Activated naive CD4-positive, alpha-beta T cell treated with anti-CD3 and anti-CD28 coated beads, Interleukin-2, amount 50 U/mL, for 24 hours (primary cell): ENCODE measurements around the gene AVPR2.
A peak's percentile ranks its signal among the peaks of the same experiment; 100 is the strongest.

Source experiments
- H3K27ac Mint-ChIP-seq: one replicate; pipeline ENCODE4 v1.8.0; 2021; ENCODE audit warnings: mild to moderate bottlenecking, mixed read lengths
- H3K27me3 Mint-ChIP-seq: one replicate; pipeline ENCODE4 v1.8.0; 2021; ENCODE audit warnings: mixed read lengths
- H3K36me3 Mint-ChIP-seq: one replicate; pipeline ENCODE4 v1.8.0; 2021; ENCODE audit warnings: mixed read lengths
- H3K4me1 Mint-ChIP-seq: one replicate; pipeline ENCODE4 v1.8.0; 2021; ENCODE audit warnings: mixed read lengths
- H3K4me3 Mint-ChIP-seq: one replicate; pipeline ENCODE4 v1.8.0; 2021; ENCODE audit warnings: mild to moderate bottlenecking, mixed read lengths
- H3K9me3 Mint-ChIP-seq: one replicate; pipeline ENCODE4 v1.8.0; 2021; ENCODE audit warnings: mixed read lengths

Gene AVPR2

GRCh38 chrX:153903991-153904957, at the start of gene AVPR2:
Gene AVPR2, plus strand, starts transcription at chrX:153904673. Its CDS starts 473 bp downstream, at chrX:153905146.
- Mint-ChIP-seq H3K36me3 (no peaks in the 10 kb centered on the region), H3K4me1 (peaks cover 34% of the 10 kb centered on the region), H3K9me3 (no peaks in the 10 kb centered on the region), H3K27ac (peak within 1 kb of the TSS; percentile 21), H3K4me3 (peak within 1 kb of the TSS; percentile 39), H3K27me3 (no peaks in the 10 kb centered on the region)

DNA sequence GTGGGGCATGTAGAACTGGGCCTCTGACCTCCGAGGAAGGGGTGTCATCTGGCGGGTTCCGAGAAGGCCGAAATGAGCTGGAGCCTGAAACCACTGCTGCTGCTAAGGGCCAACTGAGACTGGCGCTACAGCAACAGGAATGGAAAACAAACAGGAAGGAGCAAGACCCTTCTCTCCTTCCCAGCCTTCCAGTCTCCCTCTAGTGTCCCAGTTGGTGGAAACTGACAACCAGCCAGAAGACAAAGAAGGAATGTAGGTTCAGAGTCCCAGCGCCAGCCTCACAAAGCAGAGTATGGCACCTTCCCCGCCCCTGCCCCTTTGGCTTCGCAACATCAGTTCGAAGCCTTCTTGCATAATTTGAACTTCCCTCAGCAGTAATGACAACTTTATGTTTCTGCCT, 49.8 kb upstream of the AVPR2 start:
- peaks cover 12% of the 10 kb centered on the region for H3K4me1 Mint-ChIP-seq
- H3K27me3 Mint-ChIP-seq, result no peaks in the 10 kb centered on the region
- H3K4me3 Mint-ChIP-seq, result no peak overlapping the region
- H3K27ac Mint-ChIP-seq, result no peak overlapping the region
- no peaks in the 10 kb centered on the region for H3K36me3 Mint-ChIP-seq
- H3K9me3 Mint-ChIP-seq, result no peaks in the 10 kb centered on the region

GRCh38 chrX:153857348-153857903, 47.0 kb upstream of the AVPR2 start:
- no peaks in the 10 kb centered on the region for H3K36me3 Mint-ChIP-seq
- no peaks in the 10 kb centered on the region for H3K27me3 Mint-ChIP-seq
- H3K27ac Mint-ChIP-seq, result no peak overlapping the region
- no peak overlapping the region for H3K4me3 Mint-ChIP-seq
- no peaks in the 10 kb centered on the region for H3K9me3 Mint-ChIP-seq
- peaks cover 12% of the 10 kb centered on the region for H3K4me1 Mint-ChIP-seq

DNA sequence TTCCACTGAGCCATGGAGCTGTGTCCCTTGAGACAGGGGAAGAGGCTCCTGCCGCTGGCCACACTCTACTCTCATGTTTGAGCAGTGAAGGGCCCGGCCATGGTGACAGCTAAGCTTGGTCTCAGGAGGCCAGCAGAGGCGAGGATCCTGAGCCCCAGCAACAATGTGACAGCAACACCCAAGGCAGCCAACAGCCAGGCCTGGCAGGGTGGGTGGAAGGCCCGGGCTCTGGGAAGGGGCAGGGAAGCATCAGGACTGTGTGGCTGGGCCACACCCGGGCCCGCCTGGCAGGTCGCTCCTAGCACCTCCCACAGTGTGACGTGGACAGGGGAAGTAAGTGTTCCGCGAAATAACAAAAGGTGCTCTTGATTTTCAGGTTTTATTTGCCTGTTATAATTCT, 43.3 kb upstream of the AVPR2 start:
- H3K4me1 Mint-ChIP-seq, result peaks cover 12% of the 10 kb centered on the region
- H3K27ac Mint-ChIP-seq, result no peak overlapping the region
- H3K36me3 Mint-ChIP-seq, result no peaks in the 10 kb centered on the region
- no peaks in the 10 kb centered on the region for H3K27me3 Mint-ChIP-seq
- no peaks in the 10 kb centered on the region for H3K9me3 Mint-ChIP-seq
- H3K4me3 Mint-ChIP-seq, result no peak overlapping the region

GRCh38 chrX:153861733-153862310, 42.7 kb upstream of the AVPR2 start:
- Mint-ChIP-seq H3K36me3 (no peaks in the 10 kb centered on the region), H3K27ac (no peak overlapping the region), H3K9me3 (no peaks in the 10 kb centered on the region), H3K4me3 (no peak overlapping the region), H3K4me1 (peaks cover 8% of the 10 kb centered on the region), H3K27me3 (no peaks in the 10 kb centered on the region)

- no peak overlapping the region for H3K4me3 Mint-ChIP-seq
- H3K36me3 Mint-ChIP-seq, result no peaks in the 10 kb centered on the region
- peaks cover under 1% of the 10 kb centered on the region for H3K4me1 Mint-ChIP-seq
- no peak overlapping the region for H3K27ac Mint-ChIP-seq
- H3K9me3 Mint-ChIP-seq, result no peaks in the 10 kb centered on the region
- H3K27me3 Mint-ChIP-seq, result no peaks in the 10 kb centered on the region
Observed at GRCh38 chrX:153862369-153863250, 41.9 kb upstream of the AVPR2 start.

- no peaks in the 10 kb centered on the region for H3K27me3 Mint-ChIP-seq
- H3K9me3 Mint-ChIP-seq, result no peaks in the 10 kb centered on the region
- no peak overlapping the region for H3K4me3 Mint-ChIP-seq
- H3K27ac Mint-ChIP-seq, result no peak overlapping the region
- H3K4me1 Mint-ChIP-seq, result no peaks in the 10 kb centered on the region
- H3K36me3 Mint-ChIP-seq, result no peaks in the 10 kb centered on the region
Observed at GRCh38 chrX:153863251-153863991, 41.1 kb upstream of the AVPR2 start.

- H3K4me3 Mint-ChIP-seq, result no peak overlapping the region
- no peaks in the 10 kb centered on the region for H3K9me3 Mint-ChIP-seq
- no peak overlapping the region for H3K27ac Mint-ChIP-seq
- no peaks in the 10 kb centered on the region for H3K36me3 Mint-ChIP-seq
- no peaks in the 10 kb centered on the region for H3K27me3 Mint-ChIP-seq
- H3K4me1 Mint-ChIP-seq, result no peaks in the 10 kb centered on the region
Observed at GRCh38 chrX:153864101-153864500, 40.4 kb upstream of the AVPR2 start.

GRCh38 chrX:153864561-153865320, 39.7 kb upstream of the AVPR2 start:
- H3K27ac Mint-ChIP-seq, result no peak overlapping the region
- no peaks in the 10 kb centered on the region for H3K27me3 Mint-ChIP-seq
- H3K9me3 Mint-ChIP-seq, result no peaks in the 10 kb centered on the region
- no peaks in the 10 kb centered on the region for H3K36me3 Mint-ChIP-seq
- H3K4me3 Mint-ChIP-seq, result no peak overlapping the region
- no peaks in the 10 kb centered on the region for H3K4me1 Mint-ChIP-seq

DNA sequence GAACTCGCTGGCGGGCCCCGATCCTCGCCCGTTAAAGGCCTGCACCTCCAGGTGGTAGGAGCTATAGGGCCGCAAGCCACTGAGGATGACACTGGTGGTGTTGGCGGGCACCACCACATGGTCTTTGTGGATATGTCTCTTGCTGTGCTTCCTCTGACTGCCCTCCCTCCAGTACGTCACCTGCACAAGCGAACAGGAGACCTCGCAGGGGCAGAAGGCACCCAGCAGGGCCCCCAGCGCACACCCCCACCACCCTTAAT, 39.2 kb upstream of the AVPR2 start:
- H3K4me3 Mint-ChIP-seq, result no peak overlapping the region
- no peaks in the 10 kb centered on the region for H3K27me3 Mint-ChIP-seq
- H3K4me1 Mint-ChIP-seq, result no peaks in the 10 kb centered on the region
- no peaks in the 10 kb centered on the region for H3K36me3 Mint-ChIP-seq
- H3K27ac Mint-ChIP-seq, result no peak overlapping the region
- H3K9me3 Mint-ChIP-seq, result no peaks in the 10 kb centered on the region

DNA sequence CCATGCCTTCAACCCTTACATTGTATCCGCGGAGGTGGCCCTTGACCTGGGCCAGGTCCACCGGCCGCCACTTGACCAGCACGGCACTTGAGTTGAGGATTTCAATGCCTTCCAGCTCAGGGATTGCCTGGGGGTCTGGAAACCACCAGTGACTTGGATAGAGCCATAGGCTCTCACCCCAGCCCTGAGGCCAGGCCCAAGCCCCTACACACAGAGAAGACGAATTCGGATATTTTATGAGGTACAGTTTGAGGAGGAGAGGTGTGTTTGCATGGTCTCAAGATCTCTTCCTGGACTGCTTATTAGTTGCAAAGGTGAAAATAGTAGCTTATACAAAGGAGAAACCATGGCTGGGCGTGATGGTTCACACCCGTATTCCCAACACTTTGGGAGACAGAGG, 38.8 kb upstream of the AVPR2 start:
- Mint-ChIP-seq H3K36me3 (no peaks in the 10 kb centered on the region), H3K4me1 (no peaks in the 10 kb centered on the region), H3K27me3 (no peaks in the 10 kb centered on the region), H3K9me3 (no peaks in the 10 kb centered on the region), H3K27ac (no peak overlapping the region), H3K4me3 (no peak overlapping the region)

GRCh38 chrX:153866302-153867019, 38.0 kb upstream of the AVPR2 start:
- Mint-ChIP-seq H3K9me3 (no peaks in the 10 kb centered on the region), H3K27ac (no peak overlapping the region), H3K27me3 (no peaks in the 10 kb centered on the region), H3K4me3 (no peak overlapping the region), H3K4me1 (no peaks in the 10 kb centered on the region), H3K36me3 (no peaks in the 10 kb centered on the region)

GRCh38 chrX:153867139-153867538, 37.3 kb upstream of the AVPR2 start:
- Mint-ChIP-seq H3K27me3 (no peaks in the 10 kb centered on the region), H3K4me3 (no peak overlapping the region), H3K4me1 (no peaks in the 10 kb centered on the region), H3K9me3 (no peaks in the 10 kb centered on the region), H3K27ac (no peak overlapping the region), H3K36me3 (no peaks in the 10 kb centered on the region)

- Mint-ChIP-seq H3K36me3 (no peaks in the 10 kb centered on the region), H3K4me3 (no peak overlapping the region), H3K27me3 (no peaks in the 10 kb centered on the region), H3K27ac (no peak overlapping the region), H3K4me1 (no peaks in the 10 kb centered on the region), H3K9me3 (no peaks in the 10 kb centered on the region)
Observed at GRCh38 chrX:153867671-153868070, 36.8 kb upstream of the AVPR2 start.
